KMS-11 (cell line): ENCODE data around the gene SPHK1.

ENCODE experiments used
- H2AFZ ChIP-seq: fragments of 200-600 bp; sonication (generic); 2 replicates; pipeline ENCODE4 v1.6.1; 2016; ENCODE audit warnings: antibody characterized with exemption, mixed run types, low read depth
- H3K27ac ChIP-seq: fragments of 200-600 bp; sonication (generic); 2 replicates; pipeline ENCODE4 v1.6.1; 2016; ENCODE audit warnings: mild to moderate bottlenecking, mixed run types
- H3K27me3 ChIP-seq: fragments of 200-600 bp; sonication (generic); 2 replicates; pipeline ENCODE4 v1.6.1; 2017; ENCODE audit warnings: mild to moderate bottlenecking, low read depth, mixed run types, moderate library complexity; ENCODE audit not compliant: insufficient read depth
- H3K36me3 ChIP-seq: fragments of 200-600 bp; sonication (generic); 2 replicates; pipeline ENCODE4 v1.6.1; 2017; ENCODE audit warnings: mild to moderate bottlenecking, mixed run types; ENCODE audit not compliant: insufficient read depth
- H3K4me1 ChIP-seq: fragments of 200-600 bp; sonication (generic); 2 replicates; pipeline ENCODE4 v1.6.1; 2016; ENCODE audit warnings: mild to moderate bottlenecking, low read depth, mixed run types; ENCODE audit not compliant: poor library complexity, severe bottlenecking
- H3K4me2 ChIP-seq: fragments of 200-600 bp; sonication (generic); 2 replicates; pipeline ENCODE4 v1.7.0; 2016; ENCODE audit warnings: mild to moderate bottlenecking, mixed run types
- H3K4me3 ChIP-seq: fragments of 200-600 bp; sonication (generic); IDR thresholded peaks from 2 replicates; pipeline ENCODE4 v1.6.1; 2017; ENCODE audit warnings: low read depth, low read length, mixed read lengths; ENCODE audit not compliant: insufficient read depth
- H3K79me2 ChIP-seq: fragments of 200-600 bp; sonication (generic); 2 replicates; pipeline ENCODE4 v1.6.1; 2016; ENCODE audit warnings: low read depth, mixed run types; ENCODE audit not compliant: insufficient read depth
- H3K9ac ChIP-seq: fragments of 200-600 bp; sonication (generic); 2 replicates; pipeline ENCODE4 v1.6.1; 2016; ENCODE audit warnings: mild to moderate bottlenecking, mixed run types
- H4K20me1 ChIP-seq: fragments of 200-600 bp; sonication (generic); 2 replicates; pipeline ENCODE4 v1.6.1; 2016; ENCODE audit warnings: mild to moderate bottlenecking, mixed run types; ENCODE audit not compliant: insufficient read depth
- TF ChIP-seq, protein P1 (sequence below): fragments of 200-600 bp; sonication (generic); conservative IDR thresholded peaks from 2 replicates; pipeline ENCODE4 v1.6.1; 2017; ENCODE audit warnings: low read depth, mild to moderate bottlenecking, antibody characterized with exemption, low read length, moderate library complexity, mixed read lengths

SPHK1 gene

DNA sequence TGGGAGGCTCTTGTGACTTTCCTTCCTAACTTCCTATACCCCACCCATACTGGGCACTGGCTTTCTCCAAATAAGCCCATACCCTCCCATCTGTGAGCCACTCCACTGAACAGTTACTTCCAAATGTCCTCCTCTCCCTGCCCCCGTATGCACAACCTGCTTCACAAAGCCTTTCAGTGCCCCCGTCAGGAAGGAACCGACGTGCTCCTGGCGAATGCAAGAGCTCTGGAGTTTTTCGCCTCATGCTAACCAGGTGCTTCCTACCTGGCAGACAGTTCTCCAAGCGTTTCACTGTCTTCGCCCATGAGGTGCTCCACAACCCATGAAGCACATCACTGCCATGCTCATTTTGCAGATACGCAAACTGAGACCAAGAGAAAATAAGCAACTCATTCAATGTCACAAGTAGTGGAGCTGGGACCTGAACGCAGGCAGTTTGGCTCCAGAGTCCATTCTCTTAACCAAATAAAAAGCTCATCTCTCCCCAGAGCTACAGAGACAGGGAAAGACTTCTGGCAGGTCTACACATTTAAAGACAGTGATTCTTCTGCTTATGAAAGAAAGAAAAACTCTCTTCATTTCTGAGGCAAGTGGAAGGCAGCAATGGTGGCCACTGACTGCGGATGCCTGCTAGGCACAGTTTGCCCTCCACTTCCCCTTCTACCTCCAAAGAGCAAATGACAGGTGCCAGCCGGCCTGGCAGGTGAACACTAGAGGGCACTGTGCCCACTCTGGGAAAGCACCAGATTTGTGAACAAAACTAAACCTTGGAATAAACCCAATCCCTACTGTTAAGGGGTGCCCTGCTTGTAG, 23.8 kb downstream of the SPHK1 start:
- Histone ChIP-seq H3K9ac (no peak overlapping the region), H3K27ac (no peak overlapping the region), H3K36me3 (no peaks in the 10 kb centered on the region), H3K4me3 (no peak overlapping the region), H4K20me1 (peaks cover 3% of the 10 kb centered on the region; the same call in 1 of the 2 replicates), H3K4me1 (peaks cover 12% of the 10 kb centered on the region), H3K4me2 (no peak overlapping the region), H2AFZ (no peak overlapping the region), H3K27me3 (no peaks in the 10 kb centered on the region), H3K79me2 (peaks cover 10% of the 10 kb centered on the region; the same call in 1 of the 2 replicates)
- TF ChIP-seq, protein P1, sequence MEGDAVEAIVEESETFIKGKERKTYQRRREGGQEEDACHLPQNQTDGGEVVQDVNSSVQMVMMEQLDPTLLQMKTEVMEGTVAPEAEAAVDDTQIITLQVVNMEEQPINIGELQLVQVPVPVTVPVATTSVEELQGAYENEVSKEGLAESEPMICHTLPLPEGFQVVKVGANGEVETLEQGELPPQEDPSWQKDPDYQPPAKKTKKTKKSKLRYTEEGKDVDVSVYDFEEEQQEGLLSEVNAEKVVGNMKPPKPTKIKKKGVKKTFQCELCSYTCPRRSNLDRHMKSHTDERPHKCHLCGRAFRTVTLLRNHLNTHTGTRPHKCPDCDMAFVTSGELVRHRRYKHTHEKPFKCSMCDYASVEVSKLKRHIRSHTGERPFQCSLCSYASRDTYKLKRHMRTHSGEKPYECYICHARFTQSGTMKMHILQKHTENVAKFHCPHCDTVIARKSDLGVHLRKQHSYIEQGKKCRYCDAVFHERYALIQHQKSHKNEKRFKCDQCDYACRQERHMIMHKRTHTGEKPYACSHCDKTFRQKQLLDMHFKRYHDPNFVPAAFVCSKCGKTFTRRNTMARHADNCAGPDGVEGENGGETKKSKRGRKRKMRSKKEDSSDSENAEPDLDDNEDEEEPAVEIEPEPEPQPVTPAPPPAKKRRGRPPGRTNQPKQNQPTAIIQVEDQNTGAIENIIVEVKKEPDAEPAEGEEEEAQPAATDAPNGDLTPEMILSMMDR: peak; percentile 90

- Histone ChIP-seq H3K36me3 (no peaks in the 10 kb centered on the region), H3K4me1 (peaks cover 12% of the 10 kb centered on the region), H3K79me2 (peaks cover 10% of the 10 kb centered on the region; the same call in 1 of the 2 replicates)
Observed at GRCh38 chr17:76410328-76410965, 26.0 kb downstream of the SPHK1 start.

GRCh38 chr17:76411247-76411646, 26.8 kb downstream of the SPHK1 start:
- H3K9ac ChIP-seq: no peak overlapping the region

More at GRCh38 chr17:76410328-76410965, 26.0 kb downstream of the SPHK1 start:
- no peak overlapping the region for H3K4me2 ChIP-seq
- H3K9ac ChIP-seq: no peak overlapping the region
- H2AFZ ChIP-seq: no peak overlapping the region
- H3K27ac ChIP-seq: no peak overlapping the region
- H3K4me3 ChIP-seq: no peak overlapping the region
- TF ChIP-seq, protein P1: no peak
- H4K20me1 ChIP-seq: peaks cover 3% of the 10 kb centered on the region; the same call in 1 of the 2 replicates
- H3K27me3 ChIP-seq: no peaks in the 10 kb centered on the region

More at GRCh38 chr17:76411247-76411646, 26.8 kb downstream of the SPHK1 start:
- TF ChIP-seq, protein P1: no peak
- H3K27ac ChIP-seq: no peak overlapping the region
- peaks cover 12% of the 10 kb centered on the region for H3K4me1 ChIP-seq
- H3K27me3 ChIP-seq: no peaks in the 10 kb centered on the region
- no peaks in the 10 kb centered on the region for H3K36me3 ChIP-seq
- H4K20me1 ChIP-seq: peaks cover 3% of the 10 kb centered on the region; the same call in 1 of the 2 replicates
- H3K4me2 ChIP-seq: no peak overlapping the region
- H3K4me3 ChIP-seq: no peak overlapping the region
- H2AFZ ChIP-seq: no peak overlapping the region
- peaks cover 10% of the 10 kb centered on the region; the same call in 1 of the 2 replicates for H3K79me2 ChIP-seq
